COLO829 (cell line): Measurements from ENCODE around the gene ERGIC3.
"Not testable (repeated sequence)": the region's sequence is repeated elsewhere in the genome, so short reads cannot be mapped to it uniquely, and the experiment has no call there.

Experiments
- DNase-seq: peaks from one replicate; pipeline ENCODE4 v3.0.0; 2012; ENCODE audit warnings: low spot score

The ERGIC3 gene

GRCh38 chr20:35541783-35542662, at the start of gene ERGIC3:
Gene ERGIC3, plus strand, starts transcription at chr20:35542078. Its CDS starts 20 bp downstream, at chr20:35542098.
- DNase-seq, result peak; percentile 93

GRCh38 chr20:35492352-35492751, 49.5 kb upstream of the ERGIC3 start:
- no peak for DNase-seq

DNA sequence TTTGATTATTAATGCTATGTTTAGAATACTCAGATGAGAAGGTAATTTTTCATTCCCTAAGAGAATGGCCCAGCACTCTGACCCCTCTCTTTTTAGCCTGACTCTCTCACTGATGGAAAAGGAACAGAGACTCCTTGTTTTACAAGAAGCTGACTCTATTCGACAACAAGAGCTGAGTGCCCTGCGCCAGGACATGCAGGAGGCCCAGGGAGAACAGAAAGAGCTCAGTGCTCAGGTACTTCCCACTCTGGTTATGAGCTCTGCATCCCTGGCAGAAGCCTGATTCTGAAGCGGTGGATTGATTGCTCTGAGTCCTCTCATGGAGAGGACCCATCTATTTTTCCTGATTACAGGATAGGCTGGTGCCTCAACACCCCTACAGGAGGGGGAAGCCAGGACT, 45.4 kb upstream of the ERGIC3 start:
- DNase-seq, result no peak

GRCh38 chr20:35497320-35497719, 44.6 kb upstream of the ERGIC3 start:
- no peak for DNase-seq

DNA sequence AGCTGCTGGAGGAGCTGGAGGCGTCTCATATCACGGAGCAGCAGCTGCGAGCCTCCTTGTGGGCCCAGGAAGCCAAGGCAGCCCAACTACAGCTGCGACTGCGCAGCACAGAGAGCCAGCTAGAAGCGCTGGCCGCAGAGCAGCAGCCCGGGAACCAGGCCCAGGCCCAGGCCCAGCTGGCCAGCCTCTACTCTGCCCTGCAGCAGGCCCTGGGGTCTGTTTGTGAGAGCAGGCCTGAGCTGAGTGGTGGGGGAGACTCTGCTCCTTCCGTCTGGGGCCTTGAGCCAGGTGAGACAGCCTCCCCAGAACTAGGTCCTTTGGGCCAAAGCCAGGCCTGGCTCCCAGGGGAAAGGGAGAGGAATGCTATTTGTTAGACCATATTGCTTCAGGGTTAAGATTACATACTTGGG, 44.1 kb upstream of the ERGIC3 start:
- DNase-seq, result no peak

- DNase-seq, result no peak
Observed at GRCh38 chr20:35499271-35499670, 42.6 kb upstream of the ERGIC3 start.

- no peak for DNase-seq
Observed at GRCh38 chr20:35502352-35502751, 39.5 kb upstream of the ERGIC3 start.

GRCh38 chr20:35503281-35503680, 38.6 kb upstream of the ERGIC3 start:
- no peak for DNase-seq

GRCh38 chr20:35503841-35504561, 37.9 kb upstream of the ERGIC3 start:
- no peak for DNase-seq

DNA sequence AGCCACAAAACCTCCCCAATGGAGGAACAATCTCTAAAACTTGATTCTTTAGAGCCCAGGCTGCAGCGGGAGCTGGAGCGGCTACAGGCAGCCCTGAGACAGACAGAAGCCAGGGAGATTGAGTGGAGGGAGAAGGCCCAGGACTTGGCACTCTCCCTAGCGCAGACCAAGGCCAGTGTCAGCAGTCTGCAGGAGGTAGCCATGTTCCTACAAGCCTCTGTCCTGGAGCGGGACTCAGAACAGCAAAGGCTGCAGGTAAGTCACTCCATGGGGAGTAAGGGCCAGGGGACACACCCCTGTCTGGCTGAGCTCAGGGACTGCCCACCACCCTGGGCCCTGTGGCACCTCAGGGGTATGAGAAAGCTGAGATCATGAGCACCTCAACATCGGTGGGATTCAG, 37.1 kb upstream of the ERGIC3 start:
- DNase-seq, result no peak

DNA sequence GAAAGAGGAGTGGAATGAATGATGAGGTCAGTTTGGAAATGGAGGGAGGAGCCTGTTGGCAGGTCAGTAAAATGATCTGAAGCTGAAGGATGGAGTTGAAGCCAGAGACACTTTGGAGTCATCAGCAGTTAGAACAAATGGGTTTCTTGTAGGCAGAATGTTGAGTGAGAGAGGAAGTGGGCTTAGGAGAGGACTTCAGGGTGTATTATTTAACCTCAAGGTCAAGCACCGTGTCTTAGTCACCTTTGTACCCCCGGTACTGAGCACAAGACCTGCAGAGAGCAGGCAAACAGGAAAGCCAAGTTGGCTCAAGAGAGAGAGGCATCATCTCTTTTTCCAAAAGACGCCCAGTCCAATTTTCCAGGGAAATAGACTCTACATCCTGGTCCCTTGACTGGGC, 35.7 kb upstream of the ERGIC3 start:
- no peak for DNase-seq

GRCh38 chr20:35506872-35507638, 34.8 kb upstream of the ERGIC3 start:
- no peak for DNase-seq

GRCh38 chr20:35508493-35509218, 33.2 kb upstream of the ERGIC3 start:
- no peak for DNase-seq

DNA sequence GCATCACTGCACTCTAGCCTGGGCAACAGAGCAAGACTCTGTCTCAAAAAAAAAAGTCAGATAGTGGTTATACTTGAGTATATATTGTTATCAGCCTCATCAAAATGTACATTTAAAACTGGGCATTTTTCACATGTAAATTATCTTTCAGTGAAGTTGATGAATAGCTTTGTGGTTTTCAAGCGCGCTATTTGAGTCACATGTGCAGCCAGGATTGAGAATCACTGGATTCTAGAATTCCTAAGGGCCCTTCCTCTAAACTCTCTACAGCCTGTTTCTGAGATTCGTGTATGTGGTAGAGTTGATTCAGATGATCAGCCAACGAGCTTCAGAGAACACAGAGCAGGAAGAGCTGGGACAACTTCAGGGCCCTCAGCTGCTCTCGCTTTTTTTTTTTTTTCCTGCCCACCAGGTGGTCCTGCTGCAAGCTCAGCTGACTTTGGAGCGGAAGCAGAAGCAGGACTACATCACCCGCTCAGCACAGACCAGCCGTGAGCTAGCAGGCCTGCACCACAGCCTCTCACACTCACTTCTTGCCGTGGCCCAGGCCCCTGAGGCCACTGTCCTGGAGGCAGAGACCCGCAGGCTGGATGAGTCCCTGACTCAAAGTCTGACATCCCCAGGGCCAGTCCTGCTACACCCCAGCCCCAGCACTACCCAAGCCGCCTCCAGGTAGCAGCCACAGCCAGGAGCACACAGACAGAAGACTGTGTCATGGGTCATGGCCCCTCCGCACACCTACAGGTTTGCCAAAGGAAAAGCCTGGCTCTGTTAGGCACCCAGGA, 30.7 kb upstream of the ERGIC3 start:
- no peak for DNase-seq

GRCh38 chr20:35511814-35512420, 30.0 kb upstream of the ERGIC3 start:
- DNase-seq, result peak; percentile 56

DNA sequence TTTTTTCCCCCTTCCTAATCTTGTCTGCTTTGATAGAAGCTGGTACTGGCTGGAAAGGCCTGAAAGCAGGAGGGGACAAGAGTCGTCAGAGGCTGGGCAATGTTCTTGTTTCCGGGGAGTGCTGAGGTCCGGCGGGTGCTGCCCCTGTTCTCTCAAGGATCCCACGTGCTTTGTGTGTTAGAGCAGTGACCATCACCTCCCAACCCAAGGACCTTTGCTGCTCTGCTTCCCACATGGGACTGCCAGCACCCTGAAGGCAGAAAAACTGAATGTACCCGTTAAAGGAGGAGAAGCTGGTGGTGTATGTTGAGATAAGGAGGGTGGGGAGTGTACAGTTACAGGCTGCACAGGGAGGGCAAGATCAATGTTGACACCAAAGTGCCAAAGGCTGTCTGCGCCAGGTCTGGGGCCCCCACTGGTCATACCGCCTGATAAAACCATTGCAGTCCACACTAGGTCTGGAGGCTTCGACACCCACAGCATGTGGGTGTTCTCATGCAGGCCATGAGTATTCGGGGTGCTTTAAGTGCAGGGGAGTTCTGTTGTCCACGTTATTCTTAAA, 27.4 kb upstream of the ERGIC3 start:
- DNase-seq, result no peak

DNA sequence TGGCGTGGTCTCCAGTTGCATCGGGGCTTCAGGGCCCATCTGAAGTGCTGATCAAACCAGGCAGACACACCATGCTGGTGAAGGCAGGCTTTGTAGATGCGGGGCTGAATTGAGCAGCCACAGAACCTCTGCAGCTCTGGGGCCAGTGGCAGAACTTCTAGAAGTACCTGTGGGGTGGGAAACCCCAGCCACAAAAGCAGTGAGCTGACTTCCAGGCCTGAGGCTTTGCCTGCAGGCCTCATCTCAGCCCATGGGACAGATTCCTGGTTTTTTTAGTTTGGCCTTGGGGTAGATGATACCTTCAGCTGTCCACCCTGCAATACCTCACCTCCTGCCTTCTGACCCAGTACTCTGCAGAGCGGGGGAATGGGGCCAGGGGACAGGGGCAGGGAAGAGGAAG, 26.5 kb upstream of the ERGIC3 start:
- no peak for DNase-seq

GRCh38 chr20:35515949-35516645, 25.8 kb upstream of the ERGIC3 start:
- DNase-seq, result peak; percentile 50

- no peak for DNase-seq
Observed at GRCh38 chr20:35517125-35517524, 24.8 kb upstream of the ERGIC3 start.

GRCh38 chr20:35517767-35518166, 24.1 kb upstream of the ERGIC3 start:
- DNase-seq, result not testable (repeated sequence)
